Fibroblast of villous mesenchyme (primary cell): Measurements from ENCODE around the gene TNK2. TPM values are rescaled to one million over a fixed set of nuclear protein-coding genes. Genes with fewer than 3 reads are reported as not detected.

Experiments
- DNase-seq: peaks from one replicate; pipeline ENCODE4 v3.0.0-alpha.2; 2010; ENCODE audit warnings: low read depth
- H3K4me3 ChIP-seq: 2 replicates; pipeline ENCODE4 v1.5.1; 2011; ENCODE audit warnings: low read depth, mild to moderate bottlenecking, low read length
- total RNA-seq: library from RNA; depleted of rRNA; stranded (reverse); fragments of >200 nt; gene quantifications from 2 replicates; pipeline ENCODE4 v1.2.3, GENCODE V29; 2012
- TF ChIP-seq, protein P1 (sequence below): IDR thresholded peaks from 2 replicates; pipeline ENCODE4 v1.5.1; 2012; ENCODE audit warnings: low read depth, mild to moderate bottlenecking, low read length; ENCODE audit not compliant: insufficient read depth

TNK2 gene
- total RNA-seq, 1 donor = 12.1 TPM

DNA sequence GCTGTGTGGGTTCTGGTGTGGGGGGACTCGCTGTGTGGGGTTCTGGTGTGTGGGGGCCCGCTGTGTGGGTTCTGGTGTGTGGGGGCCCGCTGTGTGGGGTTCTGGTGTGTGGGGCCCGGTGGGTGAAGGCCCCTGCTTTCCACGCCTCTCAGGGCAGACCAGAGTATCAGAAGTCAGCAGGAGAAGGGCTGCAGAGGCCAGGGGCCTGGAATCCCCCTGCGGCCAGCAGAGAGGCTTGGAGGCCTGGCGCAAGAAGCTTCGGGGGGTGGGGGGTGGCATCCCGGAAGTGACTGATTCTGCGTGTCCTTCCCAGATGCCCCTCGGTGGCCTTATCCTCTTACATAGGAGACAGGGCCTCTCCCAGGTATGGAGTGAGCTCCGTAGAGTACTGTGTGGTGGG, 37.4 kb downstream of the TNK2 start:
- DNase-seq = no peak
- TF ChIP-seq, protein P1, sequence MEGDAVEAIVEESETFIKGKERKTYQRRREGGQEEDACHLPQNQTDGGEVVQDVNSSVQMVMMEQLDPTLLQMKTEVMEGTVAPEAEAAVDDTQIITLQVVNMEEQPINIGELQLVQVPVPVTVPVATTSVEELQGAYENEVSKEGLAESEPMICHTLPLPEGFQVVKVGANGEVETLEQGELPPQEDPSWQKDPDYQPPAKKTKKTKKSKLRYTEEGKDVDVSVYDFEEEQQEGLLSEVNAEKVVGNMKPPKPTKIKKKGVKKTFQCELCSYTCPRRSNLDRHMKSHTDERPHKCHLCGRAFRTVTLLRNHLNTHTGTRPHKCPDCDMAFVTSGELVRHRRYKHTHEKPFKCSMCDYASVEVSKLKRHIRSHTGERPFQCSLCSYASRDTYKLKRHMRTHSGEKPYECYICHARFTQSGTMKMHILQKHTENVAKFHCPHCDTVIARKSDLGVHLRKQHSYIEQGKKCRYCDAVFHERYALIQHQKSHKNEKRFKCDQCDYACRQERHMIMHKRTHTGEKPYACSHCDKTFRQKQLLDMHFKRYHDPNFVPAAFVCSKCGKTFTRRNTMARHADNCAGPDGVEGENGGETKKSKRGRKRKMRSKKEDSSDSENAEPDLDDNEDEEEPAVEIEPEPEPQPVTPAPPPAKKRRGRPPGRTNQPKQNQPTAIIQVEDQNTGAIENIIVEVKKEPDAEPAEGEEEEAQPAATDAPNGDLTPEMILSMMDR = no peak
- no peak overlapping the region for H3K4me3 ChIP-seq

- TF ChIP-seq, protein P1 = no peak
- no peak for DNase-seq
- no peak overlapping the region for H3K4me3 ChIP-seq
These were observed 37.9 kb downstream of the TNK2 start for GRCh38 chr3:195870442-195870841.

DNA sequence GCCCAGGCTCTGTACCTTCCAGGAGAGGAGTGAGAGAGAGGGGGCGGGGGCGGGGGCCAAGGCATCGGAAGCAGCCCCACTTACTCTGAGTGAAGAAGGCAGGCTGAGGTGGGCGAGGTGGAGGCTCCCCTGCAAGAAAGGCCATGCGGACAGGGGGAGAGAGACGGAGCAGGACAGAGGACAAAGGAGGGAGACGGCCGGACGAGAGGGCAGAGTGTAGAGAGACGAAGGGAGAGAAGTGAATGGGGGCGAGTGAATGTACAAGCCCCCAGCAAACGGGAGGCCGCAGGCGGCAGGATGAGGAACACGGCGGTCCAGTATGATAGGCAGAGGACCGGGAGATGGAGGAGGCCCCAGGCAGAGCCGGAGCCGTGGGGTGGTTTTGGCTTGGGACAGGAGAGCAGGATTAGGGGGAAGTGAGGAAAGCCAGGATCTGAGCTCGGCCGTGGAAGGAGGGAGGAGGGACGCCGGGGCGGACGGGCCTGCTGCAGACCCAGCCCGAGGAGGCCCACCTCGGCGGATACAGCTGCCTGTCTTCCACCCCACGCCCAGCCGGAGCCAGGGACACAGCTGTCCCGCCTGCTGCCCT, 38.8 kb downstream of the TNK2 start:
- TF ChIP-seq, protein P1 = no peak
- no peak overlapping the region for H3K4me3 ChIP-seq
- no peak for DNase-seq

- DNase-seq = no peak
- TF ChIP-seq, protein P1 = no peak
- no peak overlapping the region for H3K4me3 ChIP-seq
These were observed 39.4 kb downstream of the TNK2 start for GRCh38 chr3:195868866-195869412.

GRCh38 chr3:195868336-195868865, 40.0 kb downstream of the TNK2 start:
- DNase-seq = no peak
- TF ChIP-seq, protein P1 = no peak
- H3K4me3 ChIP-seq = no peak overlapping the region

GRCh38 chr3:195867631-195868335, 40.6 kb downstream of the TNK2 start:
- DNase-seq = no peak
- TF ChIP-seq, protein P1 = no peak
- no peak overlapping the region for H3K4me3 ChIP-seq
